Fibroblast of skin of right biceps (primary cell): ENCODE measurements around the gene RCAN3.
"Not testable (repeated sequence)": the region's sequence is repeated elsewhere in the genome, so short reads cannot be mapped to it uniquely, and the experiment has no call there.

Experiments
- DNase-seq: peaks from one replicate; pipeline ENCODE4 v3.0.0-alpha.2; 2013

The RCAN3 gene

GRCh38 chr1:24514946-24515345 lies 12.3 kb downstream of the RCAN3 start:
- DNase-seq, result no peak

GRCh38 chr1:24515671-24516209 lies 13.1 kb downstream of the RCAN3 start:
- DNase-seq, result peak; percentile 8

GRCh38 chr1:24516506-24516905 lies 13.9 kb downstream of the RCAN3 start:
- DNase-seq, result no peak

- no peak for DNase-seq
These were observed 15.3 kb downstream of the RCAN3 start for GRCh38 chr1:24517898-24518297.

GRCh38 chr1:24520282-24520681 lies 17.6 kb downstream of the RCAN3 start:
- DNase-seq, result not testable (repeated sequence)

- no peak for DNase-seq
These were observed 23.0 kb downstream of the RCAN3 start for GRCh38 chr1:24525606-24526005.

GRCh38 chr1:24526045-24526444 lies 23.4 kb downstream of the RCAN3 start:
- no peak for DNase-seq

GRCh38 chr1:24526940-24527542 lies 24.4 kb downstream of the RCAN3 start:
- DNase-seq, result peak; percentile 13

- no peak for DNase-seq
These were observed 26.1 kb downstream of the RCAN3 start for GRCh38 chr1:24528744-24529143.

- not testable (repeated sequence) for DNase-seq
These were observed 26.7 kb downstream of the RCAN3 start for GRCh38 chr1:24529292-24529691.

GRCh38 chr1:24535021-24535424 lies 32.4 kb downstream of the RCAN3 start:
- DNase-seq, result no peak

GRCh38 chr1:24535778-24536177 lies 33.1 kb downstream of the RCAN3 start:
- no peak for DNase-seq

- DNase-seq, result peak; percentile 57
These were observed 33.8 kb downstream of the RCAN3 start for GRCh38 chr1:24536391-24536840.

- no peak for DNase-seq
These were observed 37.6 kb downstream of the RCAN3 start for GRCh38 chr1:24540051-24540905.

GRCh38 chr1:24540906-24541710 lies 38.5 kb downstream of the RCAN3 start:
- DNase-seq, result peak; percentile 49

GRCh38 chr1:24541711-24542346 lies 39.2 kb downstream of the RCAN3 start:
- no peak for DNase-seq

- no peak for DNase-seq
These were observed 41.6 kb downstream of the RCAN3 start for GRCh38 chr1:24544239-24544638.

GRCh38 chr1:24545662-24546061 lies 43.0 kb downstream of the RCAN3 start:
- no peak for DNase-seq

GRCh38 chr1:24547195-24547594 lies 44.6 kb downstream of the RCAN3 start:
- no peak for DNase-seq

- no peak for DNase-seq
These were observed 45.4 kb downstream of the RCAN3 start for GRCh38 chr1:24548070-24548469.

GRCh38 chr1:24549210-24549609 lies 46.6 kb downstream of the RCAN3 start:
- not testable (repeated sequence) for DNase-seq

- DNase-seq, result no peak
These were observed 48.8 kb downstream of the RCAN3 start for GRCh38 chr1:24551290-24551959.
